Right lobe of liver (tissue), 6 donors: ENCODE results near the gene EARS2. TPM values are rescaled to one million over a fixed set of nuclear protein-coding genes. Genes with fewer than 3 reads are reported as not detected.
"Not testable (repeated sequence)": the region's sequence is repeated elsewhere in the genome, so short reads cannot be mapped to it uniquely, and the experiment has no call there.

Experiments used
- ATAC-seq, 4 donors: fragments of 200-7000 bp; cut with Tn5 transposase; one replicate each; pipeline ENCODE4 v1.9.1; 2020; ENCODE audit warnings: mild to moderate bottlenecking in 4 of 4, moderate library complexity in 4 of 4
- DNase-seq, 3 donors: peaks; one replicate each; pipeline ENCODE4 v3.0.0-alpha.2; 2020
- H3K27ac ChIP-seq, 3 donors: fragments of 200-600 bp; one replicate each; pipeline ENCODE4 v1.8.0; 2022
- H3K27me3 ChIP-seq, 2 donors: fragments of 200-600 bp; one replicate each; pipeline ENCODE4 v1.8.0; 2022
- H3K36me3 ChIP-seq, 4 donors: fragments of 200-600 bp; sonication (generic) in 1 of 4; one replicate each; pipeline versions ENCODE4 v1.5.1 to v1.8.0; 2017 to 2022; ENCODE audit warnings: control low read depth in 1 of 4
- H3K4me1 ChIP-seq, 4 donors: fragments of 200-600 bp; sonication (generic) in 1 of 4; one replicate each; pipeline versions ENCODE4 v1.5.1 to v1.8.0; 2017 to 2022; ENCODE audit warnings: control low read depth in 1 of 4
- H3K4me3 ChIP-seq, 3 donors: fragments of 200-600 bp; one replicate each; pipeline ENCODE4 v1.8.0; 2022
- H3K9me3 ChIP-seq, 4 donors: fragments of 200-600 bp; sonication (generic) in 1 of 4; one replicate each; pipeline versions ENCODE4 v1.5.1 to v1.8.0; 2017 to 2022; ENCODE audit warnings: control low read depth in 1 of 4
- POLR2A ChIP-seq: fragments of 450-650 bp; IDR thresholded peaks from one replicate; pipeline ENCODE4 v1.6.1; 2017; ENCODE audit warnings: antibody characterized with exemption, mild to moderate bottlenecking
- WGBS: methylation state at CpG from one replicate; pipeline ENCODE4 v1.1.6; 2018; ENCODE audit warnings: low coverage, low lambda C conversion rate; ENCODE audit not compliant: insufficient coverage; ENCODE audit errors: missing lambda C conversion rate; 5-methylcytosine and 5-hydroxymethylcytosine counted together
- intact Hi-C, 2 donors: fragments of 100-400 bp; cut with DNase I; formaldehyde crosslinking; loops; one replicate each; pipeline versions ENCODE4 v1.11.2 to v1.14.1; 2022
- total RNA-seq, 6 experiments: library from RNA; depleted of rRNA in 2 of 6; stranded (reverse); fragments of >200 nt in 2 of 6; fragmentation: NEBNext Ultra II Directional in 3 of 6; extraction: Animal tissue kit (Norgen Biotek cat#: 25700) in 3 of 6; gene quantifications; one replicate each; pipeline versions ENCODE4 v1.1.0 to v1.2.4, GENCODE V29; 2016 to 2023
- TF ChIP-seq, protein P1 (sequence below), 4 donors: fragments of 200-600 bp in 3 of 4; fragments of 450-650 bp in 1 of 4; IDR thresholded peaks; one replicate each; pipeline versions ENCODE4 v1.5.1 to v1.8.0; 2016 to 2022; ENCODE audit warnings: antibody characterized with exemption in 4 of 4, mild to moderate bottlenecking in 2 of 4
- donor health status: DM: no; HTN: yes; CAD: no.
- donor health status: DM: no; HTN: no; CAD: no.
- donor health status: DM: no; HTN: no; CAD: no.
- donor health status: DM: no; HTN: yes; CAD: no.
- donor health status: DM: no; HTN: yes; CAD: no.

The EARS2 gene
- total RNA-seq, 6 experiments from 2014 or later: 14.9 to 47.7 (median 15.9) TPM

DNA sequence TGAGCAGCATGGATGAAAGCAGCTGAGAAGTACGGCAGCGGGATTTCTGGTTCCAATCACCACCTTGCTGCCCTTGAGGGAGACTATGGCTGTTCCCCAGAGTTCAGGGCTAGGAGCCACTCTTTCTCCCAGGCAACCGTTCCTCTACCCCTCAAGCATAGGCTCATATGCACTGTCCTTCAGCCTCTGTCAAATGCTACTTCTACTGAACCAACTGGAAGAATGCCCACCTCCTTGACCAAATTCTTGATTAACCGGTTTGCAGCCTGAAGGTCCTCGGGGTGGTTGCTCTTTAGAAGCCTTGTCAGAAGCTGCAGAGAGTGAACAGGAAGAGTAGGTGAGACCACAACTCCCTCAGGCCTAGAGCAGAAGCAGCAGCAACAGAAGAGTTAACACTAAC lies 70.7 kb downstream of the EARS2 start:
- Histone ChIP-seq H3K27me3 (no peaks in the 10 kb centered on the region), H3K4me1 (no peaks in the 10 kb centered on the region), H3K9me3 (no peaks in the 10 kb centered on the region), H3K27ac (no peak overlapping the region), H3K36me3 (peaks cover 5 to 85% (median 44%) of the 10 kb centered on the region in 4 donors), H3K4me3 (no peak overlapping the region)
- TF ChIP-seq POLR2A: no peak
- TF ChIP-seq, protein P1, sequence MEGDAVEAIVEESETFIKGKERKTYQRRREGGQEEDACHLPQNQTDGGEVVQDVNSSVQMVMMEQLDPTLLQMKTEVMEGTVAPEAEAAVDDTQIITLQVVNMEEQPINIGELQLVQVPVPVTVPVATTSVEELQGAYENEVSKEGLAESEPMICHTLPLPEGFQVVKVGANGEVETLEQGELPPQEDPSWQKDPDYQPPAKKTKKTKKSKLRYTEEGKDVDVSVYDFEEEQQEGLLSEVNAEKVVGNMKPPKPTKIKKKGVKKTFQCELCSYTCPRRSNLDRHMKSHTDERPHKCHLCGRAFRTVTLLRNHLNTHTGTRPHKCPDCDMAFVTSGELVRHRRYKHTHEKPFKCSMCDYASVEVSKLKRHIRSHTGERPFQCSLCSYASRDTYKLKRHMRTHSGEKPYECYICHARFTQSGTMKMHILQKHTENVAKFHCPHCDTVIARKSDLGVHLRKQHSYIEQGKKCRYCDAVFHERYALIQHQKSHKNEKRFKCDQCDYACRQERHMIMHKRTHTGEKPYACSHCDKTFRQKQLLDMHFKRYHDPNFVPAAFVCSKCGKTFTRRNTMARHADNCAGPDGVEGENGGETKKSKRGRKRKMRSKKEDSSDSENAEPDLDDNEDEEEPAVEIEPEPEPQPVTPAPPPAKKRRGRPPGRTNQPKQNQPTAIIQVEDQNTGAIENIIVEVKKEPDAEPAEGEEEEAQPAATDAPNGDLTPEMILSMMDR (IDR thresholded peaks at IDR 0.05): no peak
- no CpG with 5 or more reads among the region's 5 CpGs for whole genome bisulfite sequencing
- DNase-seq (no peak), ATAC-seq (no peak)
- intact Hi-C loops: no loop called here

- no peak overlapping the region for H3K27ac ChIP-seq
- intact Hi-C loops: no loop called here
- TF ChIP-seq POLR2A: no peak
- TF ChIP-seq, protein P1 (IDR thresholded peaks at IDR 0.05): no peak
Observed at GRCh38 chr16:23485841-23486240, 71.3 kb downstream of the EARS2 start.

GRCh38 chr16:23485257-23485614 lies 71.9 kb downstream of the EARS2 start:
- Histone ChIP-seq H3K27me3 (no peaks in the 10 kb centered on the region), H3K36me3 (peaks cover 5 to 84% (median 47%) of the 10 kb centered on the region in 4 donors), H3K4me3 (no peak overlapping the region), H3K9me3 (no peaks in the 10 kb centered on the region), H3K4me1 (no peaks in the 10 kb centered on the region), H3K27ac (no peak overlapping the region)
- 96% methylated on average over 2 of the region's 2 CpGs for WGBS
- DNase-seq (no peak), ATAC-seq (no peak)
- no peak for TF ChIP-seq POLR2A
- TF ChIP-seq, protein P1 (IDR thresholded peaks at IDR 0.05): no peak
- intact Hi-C loops: no loop called here

More at GRCh38 chr16:23485841-23486240, 71.3 kb downstream of the EARS2 start:
- no peak for ATAC-seq
- Histone ChIP-seq H3K36me3 (peaks cover 5 to 84% (median 46%) of the 10 kb centered on the region in 4 donors), H3K4me3 (no peak overlapping the region), H3K27me3 (no peaks in the 10 kb centered on the region), H3K9me3 (no peaks in the 10 kb centered on the region), H3K4me1 (no peaks in the 10 kb centered on the region)
- DNase-seq: no peak
- 98% methylated on average over 6 of the region's 8 CpGs for WGBS

DNA sequence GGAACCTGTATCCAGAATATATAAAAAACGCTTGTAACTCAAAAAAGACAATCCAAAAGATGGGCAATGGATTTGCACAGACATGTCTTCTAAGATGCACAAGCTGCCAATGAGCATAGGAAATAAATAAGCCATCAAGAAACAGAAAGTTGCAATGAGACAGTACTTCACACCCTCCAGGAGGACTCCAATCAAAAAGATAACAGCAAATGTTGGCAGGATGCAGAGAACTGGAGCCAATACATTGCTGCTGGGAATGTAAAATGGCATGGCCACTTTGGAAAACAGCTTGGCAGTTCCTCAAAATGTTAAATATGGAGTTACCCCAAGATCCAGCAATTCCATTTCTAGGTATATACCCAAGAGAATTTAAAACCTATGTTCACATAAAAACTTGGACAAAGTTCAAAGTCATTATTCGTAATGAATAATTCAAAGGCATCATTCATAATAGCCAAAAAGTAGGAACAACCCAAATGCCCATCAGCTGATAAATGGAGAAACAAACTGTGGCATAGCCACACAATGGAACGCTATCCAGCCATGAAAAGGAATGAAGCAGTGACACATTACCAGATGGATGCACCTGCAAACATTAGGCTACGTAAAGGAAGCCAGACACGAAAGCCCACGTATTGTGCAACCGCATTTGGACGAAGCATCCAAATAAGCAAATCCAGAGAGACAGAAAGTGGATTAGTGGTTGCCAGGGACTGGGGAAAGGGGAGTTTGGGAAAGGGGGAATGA lies 72.5 kb downstream of the EARS2 start:
- intact Hi-C loops: no loop called here
- Histone ChIP-seq H3K27ac (no peak overlapping the region), H3K9me3 (no peaks in the 10 kb centered on the region), H3K27me3 (no peaks in the 10 kb centered on the region), H3K4me3 (no peak overlapping the region), H3K36me3 (peaks cover 5 to 85% (median 51%) of the 10 kb centered on the region in 4 donors), H3K4me1 (no peaks in the 10 kb centered on the region)
- TF ChIP-seq, protein P1 (IDR thresholded peaks at IDR 0.05): no peak
- no peak for TF ChIP-seq POLR2A
- DNase-seq (no peak), ATAC-seq (no peak)
- 78% methylated on average over 8 of the region's 8 CpGs for WGBS

DNA sequence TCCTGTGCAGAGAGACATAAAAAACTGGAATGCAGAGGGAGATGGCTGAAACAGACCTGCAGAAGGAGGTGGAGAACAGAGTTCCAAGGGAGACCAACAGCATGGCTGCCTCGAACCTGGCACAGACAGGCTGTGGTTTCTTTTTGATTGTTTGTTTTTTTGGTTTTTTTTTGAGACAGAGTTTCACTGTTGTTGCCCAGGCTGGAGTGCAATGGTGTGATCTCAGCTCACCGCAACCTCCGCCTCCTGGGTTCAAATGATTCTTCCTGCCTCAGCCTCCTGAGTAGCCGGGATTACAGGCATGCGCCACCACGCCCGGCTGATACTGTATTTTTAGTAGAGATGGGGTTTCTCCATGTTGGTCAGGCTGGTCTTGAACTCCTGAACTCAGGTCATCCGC lies 73.7 kb downstream of the EARS2 start:
- H3K4me1 ChIP-seq, ATAC-seq, H3K27ac ChIP-seq, H3K4me3 ChIP-seq, DNase-seq, H3K27me3 ChIP-seq, H3K9me3 ChIP-seq, intact Hi-C loops: not testable (repeated sequence)
- H3K36me3 ChIP-seq: peaks cover 5 to 87% (median 52%) of the 10 kb centered on the region in 4 donors
- WGBS: 98% methylated on average over 8 of the region's 8 CpGs
